NCI-H2081 (cell line): Measurements from ENCODE around the gene KLK5.

ENCODE experiments used
- DNase-seq, 2 experiments: peaks; one replicate each; lab custom pipeline; 2025; lab: John Stamatoyannopoulos, UW

KLK5 gene

GRCh38 chr19:50968716-50969412 is 16.0 kb upstream of the KLK5 start:
- no peak for DNase-seq

DNA sequence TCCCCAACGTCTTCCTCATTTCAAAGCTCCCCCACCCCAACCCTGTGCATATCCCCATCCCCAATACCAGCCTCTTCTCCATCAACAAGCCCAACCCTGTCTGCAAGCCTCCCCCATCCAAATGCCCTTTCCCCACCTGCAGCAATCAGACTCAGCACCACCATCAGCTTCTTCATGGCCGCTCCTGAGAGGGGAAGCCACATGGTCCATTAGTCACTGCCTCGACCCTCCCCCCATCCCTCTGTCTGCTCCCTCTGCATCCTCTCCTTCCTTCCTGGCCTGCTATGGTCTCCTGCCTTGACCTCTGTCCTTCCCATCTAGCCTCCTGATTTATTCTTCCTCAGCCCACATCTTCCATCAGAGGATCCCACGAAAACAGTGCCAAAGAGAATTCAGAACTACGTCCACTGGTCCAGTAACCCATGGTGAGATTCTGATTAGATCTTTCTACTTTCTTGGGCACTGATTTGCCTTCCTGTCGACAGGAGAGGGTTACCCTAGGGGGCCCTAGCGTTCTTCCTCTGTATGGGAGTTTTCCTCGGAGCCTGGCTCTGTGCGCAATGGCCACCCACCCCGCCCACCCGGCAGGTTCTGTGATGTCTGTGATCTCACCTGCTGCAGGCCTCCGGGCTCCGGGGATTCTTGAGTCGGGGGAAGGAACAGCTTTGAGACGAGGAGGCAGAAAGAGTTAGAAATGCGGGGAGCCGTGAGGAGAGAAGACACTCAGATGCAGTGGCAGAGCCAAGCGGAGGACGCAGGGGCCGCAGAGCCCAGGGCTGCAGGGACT is 15.3 kb upstream of the KLK5 start:
- DNase-seq, result no peak

DNA sequence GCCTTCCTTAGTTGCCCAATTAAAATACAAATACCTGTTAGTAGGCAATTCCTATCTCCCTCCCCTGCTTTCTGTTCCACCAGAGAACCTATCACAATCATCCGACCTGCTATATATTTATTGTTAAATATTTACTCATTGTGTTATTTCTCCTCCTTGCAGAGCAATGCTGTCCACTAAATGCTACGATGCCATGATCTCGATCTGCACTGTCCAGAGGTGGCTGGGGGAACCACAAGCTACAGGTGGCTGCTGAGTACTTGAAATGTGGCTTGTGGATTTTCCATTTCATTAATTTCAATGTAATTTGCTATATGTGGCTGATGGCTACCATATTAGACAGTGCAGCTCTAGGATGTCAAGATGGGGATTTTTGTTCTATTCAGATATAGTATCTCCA is 11.4 kb upstream of the KLK5 start:
- no peak for DNase-seq

- no peak for DNase-seq
These were observed 10.5 kb upstream of the KLK5 start for GRCh38 chr19:50963381-50963780.

DNA sequence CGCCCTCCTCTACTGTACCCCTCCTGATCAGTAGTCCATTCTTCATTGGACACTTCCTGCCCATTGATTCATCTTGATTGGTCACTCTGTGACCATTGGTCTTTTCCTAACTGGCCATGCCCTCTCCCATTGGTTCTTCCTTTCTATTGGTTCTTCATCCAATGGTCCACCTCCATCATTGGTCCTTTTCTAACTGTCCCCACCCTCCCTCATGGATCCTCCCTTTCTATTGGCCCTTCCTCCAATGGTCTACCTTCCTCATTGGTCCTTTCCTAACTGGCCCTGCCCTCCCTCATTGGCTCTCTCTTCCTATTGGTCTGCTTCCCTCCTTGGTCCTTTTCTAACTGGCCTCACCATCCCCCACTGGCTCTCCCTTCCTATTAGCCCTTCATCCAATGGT is 9.4 kb upstream of the KLK5 start:
- no peak for DNase-seq

GRCh38 chr19:50959731-50960500 is 7.1 kb upstream of the KLK5 start:
- DNase-seq, result no peak

DNA sequence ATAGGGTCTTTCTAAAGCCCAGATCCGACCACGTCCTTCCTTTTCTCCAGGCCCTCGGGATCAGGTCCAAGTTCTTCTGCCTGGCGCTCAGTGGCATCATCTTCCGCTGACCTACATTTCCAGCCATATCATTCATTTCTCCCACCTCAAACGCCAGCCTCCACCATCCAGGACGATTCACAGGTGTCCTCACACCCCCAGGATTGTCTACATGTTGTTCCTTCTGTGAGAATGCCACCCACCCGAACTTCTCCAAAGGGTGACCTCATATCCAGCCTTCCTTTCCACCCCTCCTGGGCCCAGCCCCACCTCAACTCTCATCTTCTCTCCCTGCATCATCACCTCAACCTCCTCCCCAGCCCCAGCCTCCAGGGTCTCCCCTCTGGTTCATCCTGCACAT is 4.7 kb upstream of the KLK5 start:
- DNase-seq, result no peak

DNA sequence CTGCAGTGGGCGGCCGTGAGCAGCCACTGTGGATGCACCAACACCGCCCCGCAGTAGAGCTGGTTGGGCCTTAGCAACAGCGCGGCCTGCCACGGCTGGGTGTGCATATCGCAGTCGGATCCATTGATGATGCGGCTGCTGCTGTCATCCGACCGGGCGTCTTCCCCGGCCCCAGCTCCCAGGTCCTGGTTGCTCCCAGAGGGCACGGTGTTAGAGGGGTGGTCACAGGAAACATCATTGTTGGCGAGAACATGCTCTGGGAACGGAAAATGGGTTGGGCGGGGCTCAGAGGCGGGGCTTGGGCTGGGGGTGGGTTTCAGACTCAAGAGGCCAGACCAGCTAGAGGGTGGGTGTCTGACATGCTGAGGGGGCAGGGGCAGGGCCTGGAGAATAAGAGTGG is 3.0 kb downstream of the KLK5 start:
- no peak for DNase-seq

- DNase-seq, result no peak
These were observed 5.7 kb downstream of the KLK5 start for GRCh38 chr19:50947123-50947522.

DNA sequence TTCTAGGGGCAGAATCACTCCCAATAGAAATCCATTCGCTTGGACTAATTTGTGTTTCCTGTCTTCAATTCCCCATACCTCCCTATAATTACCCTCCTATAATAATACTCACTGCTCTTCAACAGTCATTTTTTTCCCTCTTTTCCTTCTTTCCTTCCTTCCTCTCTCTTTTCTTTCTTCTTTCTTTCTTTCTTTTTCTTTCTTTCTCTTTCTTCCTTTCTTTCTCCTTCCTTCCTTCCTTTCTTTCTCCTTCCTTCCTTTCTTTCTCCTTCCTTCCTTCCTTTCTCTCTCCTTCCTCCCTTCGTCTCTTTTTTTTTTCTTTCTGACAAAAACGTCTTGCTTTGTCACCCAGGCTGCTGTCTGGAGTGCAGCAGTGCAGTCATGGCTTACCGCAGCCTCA is 8.0 kb downstream of the KLK5 start:
- no peak for DNase-seq

GRCh38 chr19:50943074-50943828 is 9.6 kb downstream of the KLK5 start:
- DNase-seq, result no peak

DNA sequence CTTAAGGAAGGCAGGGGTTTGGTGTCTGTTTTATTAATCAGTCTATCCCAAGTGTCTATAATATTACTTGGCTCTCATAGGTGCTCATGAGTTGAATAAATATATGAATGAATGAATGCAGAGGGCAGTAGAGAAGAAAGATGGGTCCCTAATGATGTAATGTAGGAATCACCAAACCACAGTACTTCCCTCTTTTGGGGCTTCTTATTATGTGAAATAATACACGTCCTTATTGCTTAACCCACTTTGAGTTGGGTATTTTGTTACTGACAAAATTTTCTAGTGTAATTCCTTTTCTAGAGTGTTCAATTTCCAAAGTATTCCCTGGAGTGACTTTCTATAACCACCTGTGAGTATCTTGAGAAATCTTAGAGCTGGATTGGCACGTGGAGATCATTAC is 13.2 kb downstream of the KLK5 start:
- no peak for DNase-seq

- no peak for DNase-seq
These were observed 19.2 kb downstream of the KLK5 start for GRCh38 chr19:50933640-50934039.

- DNase-seq, result no peak
These were observed 20.2 kb downstream of the KLK5 start for GRCh38 chr19:50932690-50933083.

DNA sequence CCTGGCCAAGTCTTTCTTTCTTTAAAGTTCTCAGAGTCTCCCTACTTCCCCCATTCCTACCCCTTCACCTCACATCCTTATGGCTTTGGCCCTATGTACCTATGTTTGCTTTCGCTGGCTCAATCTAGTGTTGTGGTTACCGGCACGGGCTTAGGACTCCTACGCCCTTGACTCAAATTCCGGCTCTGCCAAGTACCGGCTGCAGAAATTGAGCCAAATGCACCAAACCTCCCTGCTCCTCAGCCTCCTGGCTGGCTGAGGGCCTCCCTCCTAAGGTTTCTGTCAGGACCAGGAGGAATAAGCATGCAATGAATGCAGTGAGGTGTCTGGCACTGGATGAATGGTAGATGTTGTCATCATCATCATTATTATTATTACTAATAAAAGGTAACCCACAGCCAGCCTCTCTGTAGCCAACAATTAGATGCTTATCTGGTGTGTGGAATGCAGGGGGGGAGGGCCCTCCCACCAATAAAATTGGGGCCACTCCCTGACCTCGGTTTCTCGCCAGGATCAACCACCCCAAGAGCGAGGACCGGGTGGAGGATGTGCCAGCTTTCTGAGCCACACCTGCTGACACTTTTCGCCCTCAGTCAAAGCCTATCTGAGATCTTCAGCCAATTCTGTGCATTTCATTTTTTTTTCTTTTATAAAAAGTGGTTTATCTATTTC is 20.7 kb downstream of the KLK5 start:
- DNase-seq, result no peak

GRCh38 chr19:50931023-50931422 is 21.8 kb downstream of the KLK5 start:
- no peak for DNase-seq

DNA sequence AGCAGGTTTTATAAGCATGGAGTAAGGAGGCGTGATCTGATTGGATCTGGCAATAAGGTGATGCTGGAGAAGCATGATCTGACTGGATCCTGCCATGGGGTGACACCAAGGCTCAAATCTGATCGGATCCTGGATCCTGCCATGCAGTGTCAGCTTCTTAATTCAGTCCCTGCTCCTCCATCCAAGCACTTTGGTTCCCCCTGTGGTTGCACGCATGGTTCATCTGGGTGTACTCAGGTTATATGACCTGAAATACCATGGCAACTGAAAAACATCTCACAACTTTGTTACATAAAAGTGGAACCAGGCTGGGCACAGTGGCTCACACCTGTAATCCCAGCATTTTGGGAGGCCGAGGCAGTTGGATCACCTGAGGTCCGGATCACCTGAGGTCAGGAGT is 24.0 kb downstream of the KLK5 start:
- DNase-seq, result no peak

GRCh38 chr19:50926144-50926543 is 26.7 kb downstream of the KLK5 start:
- no peak for DNase-seq

DNA sequence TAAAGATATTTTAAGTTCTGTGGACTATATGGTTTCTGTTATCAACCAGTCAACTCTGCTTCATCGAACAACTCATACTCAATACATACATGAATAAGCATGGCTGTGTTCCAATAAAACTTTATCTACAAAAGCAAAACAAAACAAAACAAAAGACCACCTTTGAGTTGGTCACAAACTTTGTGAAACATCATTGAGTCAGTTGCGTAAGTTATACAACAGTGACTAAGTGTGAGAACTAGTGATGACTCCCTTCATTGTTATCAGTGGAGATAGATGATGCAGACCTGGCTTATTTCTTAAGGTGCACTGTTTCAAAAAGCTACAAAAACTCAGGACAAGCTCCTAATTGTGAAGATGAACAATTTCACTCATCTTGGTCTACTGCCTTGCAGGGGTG is 27.1 kb downstream of the KLK5 start:
- no peak for DNase-seq

GRCh38 chr19:50924586-50924985 is 28.3 kb downstream of the KLK5 start:
- no peak for DNase-seq

- peak; percentile 84 to 89 for DNase-seq
These were observed 30.5 kb downstream of the KLK5 start for GRCh38 chr19:50922317-50922853.
